Ishikawa (cell line): ENCODE results near the gene OSBPL10.

ENCODE experiments used
- CEBPB ChIP-seq: IDR thresholded peaks from 2 replicates; pipeline ENCODE4 v1.6.1; 2012
- FOXM1 ChIP-seq: IDR thresholded peaks from 2 replicates; pipeline ENCODE4 v1.6.1; 2012; ENCODE audit warnings: low read depth, borderline replicate concordance
- RAD21 ChIP-seq: IDR thresholded peaks from 2 replicates; pipeline ENCODE4 v1.6.1; 2012; ENCODE audit warnings: low read depth
- YY1 ChIP-seq: IDR thresholded peaks from 2 replicates; pipeline ENCODE4 v1.6.1; 2012; ENCODE audit warnings: low read depth
- ZBTB7A ChIP-seq: IDR thresholded peaks from 2 replicates; pipeline ENCODE4 v1.6.1; 2012; ENCODE audit warnings: low read depth
- TF ChIP-seq, protein P1 (sequence below): IDR thresholded peaks from 2 replicates; pipeline ENCODE4 v1.6.1; 2012

DNA sequence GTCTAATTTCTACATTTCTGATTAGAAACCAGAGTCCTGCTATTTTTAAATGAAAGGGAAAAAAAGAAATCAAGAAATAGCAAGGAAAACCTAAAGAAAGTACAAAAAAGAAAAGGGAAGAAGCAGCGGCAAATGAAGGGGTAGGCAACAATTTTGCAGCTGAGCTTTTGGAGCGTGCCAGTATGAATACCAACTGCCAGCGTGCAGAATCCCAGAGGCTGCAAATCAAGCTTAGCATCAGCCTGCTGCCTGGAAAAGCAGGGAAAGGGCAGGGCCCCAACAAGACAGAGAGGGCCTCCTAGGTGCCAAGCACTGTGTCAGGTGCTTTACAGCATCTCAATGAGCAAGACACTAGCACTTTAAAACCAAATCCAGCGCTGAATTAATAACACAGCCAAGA, 271.5 kb downstream of the OSBPL10 start:
- no peak for TF ChIP-seq FOXM1
- no peak for TF ChIP-seq RAD21
- no peak for TF ChIP-seq ZBTB7A
- TF ChIP-seq, protein P1, sequence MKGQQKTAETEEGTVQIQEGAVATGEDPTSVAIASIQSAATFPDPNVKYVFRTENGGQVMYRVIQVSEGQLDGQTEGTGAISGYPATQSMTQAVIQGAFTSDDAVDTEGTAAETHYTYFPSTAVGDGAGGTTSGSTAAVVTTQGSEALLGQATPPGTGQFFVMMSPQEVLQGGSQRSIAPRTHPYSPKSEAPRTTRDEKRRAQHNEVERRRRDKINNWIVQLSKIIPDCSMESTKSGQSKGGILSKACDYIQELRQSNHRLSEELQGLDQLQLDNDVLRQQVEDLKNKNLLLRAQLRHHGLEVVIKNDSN: no peak
- no peak for TF ChIP-seq YY1
- no peak for TF ChIP-seq CEBPB
